SU-DHL-6 (cell line): Measurements from ENCODE around the gene CERT1.

Experiments used
- EZH2phosphoT487 ChIP-seq: fragments of 200-600 bp; sonication (generic), shearing (Covaris generic); conservative IDR thresholded peaks from 2 replicates; pipeline ENCODE4 v1.6.1; 2018; ENCODE audit warnings: mild to moderate bottlenecking, antibody characterized with exemption, low read length, moderate library complexity, mixed read lengths
- TF ChIP-seq, protein P1 (sequence below): fragments of 200-600 bp; sonication (generic); IDR thresholded peaks from one replicate; pipeline ENCODE4 v1.5.1; 2017; ENCODE audit warnings: antibody characterized with exemption, mild to moderate bottlenecking, low read length, moderate library complexity; ENCODE audit not compliant: insufficient read depth, poor library complexity, severe bottlenecking

DNA sequence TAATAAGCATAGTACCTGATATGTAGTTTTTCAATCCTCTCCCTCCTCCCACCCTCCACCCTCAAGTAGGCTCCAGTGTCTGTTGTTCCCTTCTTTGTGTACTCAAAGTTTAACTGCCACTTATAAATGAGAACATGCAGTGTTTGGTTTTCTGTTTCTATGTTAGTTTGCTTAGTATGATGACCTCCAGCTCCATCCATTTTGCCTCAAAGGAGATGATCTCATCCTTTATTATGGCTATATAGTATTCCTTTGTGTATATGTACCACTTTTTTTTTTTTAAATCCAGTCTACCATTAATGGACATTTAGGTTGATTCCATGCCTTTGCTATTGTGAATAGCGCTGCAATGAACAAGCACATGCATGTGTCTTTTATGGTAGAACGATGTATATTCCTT, 20.8 kb upstream of the CERT1 start:
- no peak for TF ChIP-seq EZH2phosphoT487
- TF ChIP-seq, protein P1, sequence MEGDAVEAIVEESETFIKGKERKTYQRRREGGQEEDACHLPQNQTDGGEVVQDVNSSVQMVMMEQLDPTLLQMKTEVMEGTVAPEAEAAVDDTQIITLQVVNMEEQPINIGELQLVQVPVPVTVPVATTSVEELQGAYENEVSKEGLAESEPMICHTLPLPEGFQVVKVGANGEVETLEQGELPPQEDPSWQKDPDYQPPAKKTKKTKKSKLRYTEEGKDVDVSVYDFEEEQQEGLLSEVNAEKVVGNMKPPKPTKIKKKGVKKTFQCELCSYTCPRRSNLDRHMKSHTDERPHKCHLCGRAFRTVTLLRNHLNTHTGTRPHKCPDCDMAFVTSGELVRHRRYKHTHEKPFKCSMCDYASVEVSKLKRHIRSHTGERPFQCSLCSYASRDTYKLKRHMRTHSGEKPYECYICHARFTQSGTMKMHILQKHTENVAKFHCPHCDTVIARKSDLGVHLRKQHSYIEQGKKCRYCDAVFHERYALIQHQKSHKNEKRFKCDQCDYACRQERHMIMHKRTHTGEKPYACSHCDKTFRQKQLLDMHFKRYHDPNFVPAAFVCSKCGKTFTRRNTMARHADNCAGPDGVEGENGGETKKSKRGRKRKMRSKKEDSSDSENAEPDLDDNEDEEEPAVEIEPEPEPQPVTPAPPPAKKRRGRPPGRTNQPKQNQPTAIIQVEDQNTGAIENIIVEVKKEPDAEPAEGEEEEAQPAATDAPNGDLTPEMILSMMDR = no peak
